Calu3 (cell line): ENCODE results near the gene ITGB3BP. TPM values are rescaled to one million over a fixed set of nuclear protein-coding genes. Genes with fewer than 3 reads are reported as not detected.

Source experiments
- BruUV-seq: library from RNA; stranded (reverse); fragments of 400-500 nt; replicated peaks from 2 replicates; lab custom pipeline; 2021; lab: Mats Ljungman, UMichigan
- CTCF ChIA-PET: fragments of 300-600 bp; sonication (Branson Sonifier 250); formaldehyde crosslinking; loops from one replicate; lab custom pipeline; 2022; ENCODE audit warnings: antibody characterized with exemption; lab: Charles Lee
- DNase-seq: peaks from one replicate; pipeline ENCODE4 v3.0.0; 2022
- H3K27ac Mint-ChIP-seq: one replicate; pipeline ENCODE4 v1.8.0; 2022; ENCODE audit warnings: mixed read lengths; ENCODE audit not compliant: unreplicated experiment
- H3K27me3 Mint-ChIP-seq: one replicate; pipeline ENCODE4 v1.8.0; 2022; ENCODE audit warnings: mixed read lengths; ENCODE audit not compliant: unreplicated experiment
- H3K36me3 Mint-ChIP-seq: one replicate; pipeline ENCODE4 v1.8.0; 2022; ENCODE audit warnings: mild to moderate bottlenecking, moderate library complexity, mixed read lengths; ENCODE audit not compliant: insufficient read depth, unreplicated experiment
- H3K4me1 Mint-ChIP-seq: one replicate; pipeline ENCODE4 v1.8.0; 2022; ENCODE audit warnings: mild to moderate bottlenecking, low read depth, mixed read lengths; ENCODE audit not compliant: unreplicated experiment
- H3K4me3 Mint-ChIP-seq: one replicate; pipeline ENCODE4 v1.8.0; 2022; ENCODE audit warnings: mild to moderate bottlenecking, low read depth, moderate library complexity, mixed read lengths; ENCODE audit not compliant: unreplicated experiment
- H3K9me3 Mint-ChIP-seq: one replicate; pipeline ENCODE4 v1.8.0; 2022; ENCODE audit warnings: low read depth, mixed read lengths; ENCODE audit not compliant: unreplicated experiment
- intact Hi-C: fragments of 100-400 bp; cut with micrococcal nuclease; formaldehyde crosslinking; loops from one replicate; pipeline ENCODE4 v1.10.0; 2022; ENCODE audit not compliant: unreplicated experiment
- total RNA-seq: library from RNA; stranded (reverse); gene quantifications from 2 replicates; pipeline ENCODE4 v1.2.3, GENCODE V29; 2022
- TF ChIP-seq, protein P1 (sequence below): fragments of 200-600 bp; IDR thresholded peaks from one replicate; pipeline ENCODE4 v1.8.0; 2022; ENCODE audit warnings: antibody characterized with exemption; ENCODE audit not compliant: unreplicated experiment

ITGB3BP gene
- total RNA-seq, 1 experiment from 2014 or later = 52.1 TPM

DNA sequence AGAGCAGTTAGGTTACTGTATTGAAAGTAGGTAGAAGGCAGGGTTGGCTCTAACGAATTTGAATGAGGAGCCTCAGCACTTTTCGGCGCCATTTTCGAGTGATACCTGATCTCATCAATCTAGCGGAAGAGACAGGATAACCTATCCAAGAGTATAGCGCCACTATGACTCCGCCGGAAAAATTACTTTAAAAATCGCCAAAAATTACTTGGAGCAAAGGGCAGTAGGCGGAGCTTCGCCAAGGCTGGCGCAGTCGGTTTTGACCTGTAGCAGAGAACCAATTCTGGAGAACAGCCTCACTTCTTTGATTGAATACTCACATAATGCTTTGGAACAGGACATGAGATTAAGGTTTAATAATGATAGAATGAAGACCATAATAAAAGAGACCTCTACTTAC is 25.9 kb upstream of the ITGB3BP start:
- intact Hi-C loops = no loop called here
- no peak overlapping the region for H3K4me3 Mint-ChIP-seq
- H3K9me3 Mint-ChIP-seq = no peaks in the 10 kb centered on the region
- DNase-seq = no peak
- TF ChIP-seq, protein P1, sequence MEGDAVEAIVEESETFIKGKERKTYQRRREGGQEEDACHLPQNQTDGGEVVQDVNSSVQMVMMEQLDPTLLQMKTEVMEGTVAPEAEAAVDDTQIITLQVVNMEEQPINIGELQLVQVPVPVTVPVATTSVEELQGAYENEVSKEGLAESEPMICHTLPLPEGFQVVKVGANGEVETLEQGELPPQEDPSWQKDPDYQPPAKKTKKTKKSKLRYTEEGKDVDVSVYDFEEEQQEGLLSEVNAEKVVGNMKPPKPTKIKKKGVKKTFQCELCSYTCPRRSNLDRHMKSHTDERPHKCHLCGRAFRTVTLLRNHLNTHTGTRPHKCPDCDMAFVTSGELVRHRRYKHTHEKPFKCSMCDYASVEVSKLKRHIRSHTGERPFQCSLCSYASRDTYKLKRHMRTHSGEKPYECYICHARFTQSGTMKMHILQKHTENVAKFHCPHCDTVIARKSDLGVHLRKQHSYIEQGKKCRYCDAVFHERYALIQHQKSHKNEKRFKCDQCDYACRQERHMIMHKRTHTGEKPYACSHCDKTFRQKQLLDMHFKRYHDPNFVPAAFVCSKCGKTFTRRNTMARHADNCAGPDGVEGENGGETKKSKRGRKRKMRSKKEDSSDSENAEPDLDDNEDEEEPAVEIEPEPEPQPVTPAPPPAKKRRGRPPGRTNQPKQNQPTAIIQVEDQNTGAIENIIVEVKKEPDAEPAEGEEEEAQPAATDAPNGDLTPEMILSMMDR = no peak
- H3K27ac Mint-ChIP-seq = no peak overlapping the region
- peaks cover 4% of the 10 kb centered on the region for H3K36me3 Mint-ChIP-seq
- no peaks in the 10 kb centered on the region for H3K27me3 Mint-ChIP-seq
- CTCF ChIA-PET = no interaction called here
- BruUV-seq = no TSS peak
- no peaks in the 10 kb centered on the region for H3K4me1 Mint-ChIP-seq

DNA sequence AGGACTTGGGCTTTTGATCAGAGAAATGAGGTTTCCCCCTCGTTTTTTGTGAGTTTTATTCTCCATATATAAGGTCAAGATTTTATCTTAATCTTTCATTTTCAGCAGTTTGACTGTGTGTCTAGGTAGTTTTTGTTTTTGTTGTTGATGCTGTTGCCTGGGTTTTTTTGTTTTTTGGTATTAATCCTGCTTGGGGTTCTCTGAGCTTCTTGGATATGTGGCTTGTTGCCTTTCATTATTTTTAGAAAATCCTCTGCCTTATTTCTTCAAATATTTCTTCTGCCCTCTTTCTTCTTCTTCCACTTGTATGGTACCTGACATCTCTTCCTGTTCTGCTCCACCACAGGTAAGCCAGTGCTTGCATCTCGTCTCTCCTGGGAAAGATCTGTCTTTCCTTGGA is 25.3 kb upstream of the ITGB3BP start:
- no TSS peak for BruUV-seq
- CTCF ChIA-PET = no interaction called here
- Mint-ChIP-seq H3K36me3 (peaks cover 4% of the 10 kb centered on the region), H3K4me1 (no peaks in the 10 kb centered on the region), H3K9me3 (no peaks in the 10 kb centered on the region), H3K27ac (no peak overlapping the region), H3K27me3 (no peaks in the 10 kb centered on the region), H3K4me3 (no peak overlapping the region)
- intact Hi-C loops = no loop called here
- TF ChIP-seq, protein P1 = no peak
- DNase-seq = no peak

DNA sequence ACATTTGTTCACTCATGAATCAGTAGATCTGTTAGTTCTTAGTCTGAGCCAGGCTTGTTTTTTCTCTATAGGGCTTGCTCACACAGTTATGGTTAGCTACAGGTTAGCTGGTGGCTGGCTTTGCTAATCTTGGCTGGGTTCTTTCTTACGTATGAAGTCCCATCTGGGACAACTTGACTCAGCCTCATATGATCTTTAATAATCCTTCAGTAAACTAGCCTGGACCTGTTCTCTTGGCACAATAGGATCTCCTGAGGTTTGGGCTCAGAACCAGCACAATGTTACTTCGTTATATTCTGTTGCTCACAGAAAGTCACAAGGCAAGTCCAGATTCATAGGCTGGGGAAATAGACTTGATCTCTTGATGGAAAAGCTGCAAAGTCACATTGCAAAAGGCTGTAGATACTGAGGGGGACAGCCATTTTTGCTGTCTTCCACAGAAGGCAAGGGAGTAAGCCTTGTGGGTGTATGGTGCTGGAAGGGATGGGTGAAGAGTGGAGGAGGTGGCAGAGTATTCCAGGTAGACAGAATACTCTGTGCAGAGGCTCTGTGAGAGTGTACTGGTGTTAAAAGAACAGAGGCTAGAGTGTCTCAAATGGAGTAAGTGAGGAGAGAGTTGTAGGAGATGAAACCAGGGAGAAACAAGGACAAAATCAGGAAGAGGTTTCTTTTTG is 24.7 kb upstream of the ITGB3BP start:
- H3K36me3 Mint-ChIP-seq = peaks cover 4% of the 10 kb centered on the region
- no peak for DNase-seq
- no peaks in the 10 kb centered on the region for H3K9me3 Mint-ChIP-seq
- no peak overlapping the region for H3K27ac Mint-ChIP-seq
- CTCF ChIA-PET = no interaction called here
- no TSS peak for BruUV-seq
- TF ChIP-seq, protein P1 = no peak
- H3K4me3 Mint-ChIP-seq = no peak overlapping the region
- no peaks in the 10 kb centered on the region for H3K27me3 Mint-ChIP-seq
- intact Hi-C loops = no loop called here
- H3K4me1 Mint-ChIP-seq = no peaks in the 10 kb centered on the region

DNA sequence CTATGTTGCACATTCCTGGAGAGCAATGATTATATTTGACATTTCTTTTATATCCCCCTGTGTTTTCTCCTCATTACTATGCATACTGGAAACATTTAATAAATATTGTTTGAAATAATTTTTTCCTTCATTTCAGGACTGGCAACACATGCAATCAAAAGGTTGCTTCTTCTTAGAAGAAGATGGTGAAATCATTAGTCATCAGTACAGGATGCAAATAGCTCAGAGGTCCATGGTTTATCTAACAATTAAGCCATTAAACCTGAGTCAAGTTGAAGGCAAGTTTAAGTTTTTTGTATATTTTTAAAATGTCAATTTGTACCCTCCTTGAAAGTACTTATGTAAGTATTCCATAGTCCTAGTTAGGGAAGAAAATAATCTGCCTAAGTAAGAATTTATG is 22.8 kb upstream of the ITGB3BP start:
- Mint-ChIP-seq H3K4me3 (no peak overlapping the region), H3K27me3 (no peaks in the 10 kb centered on the region), H3K27ac (no peak overlapping the region), H3K36me3 (peaks cover 4% of the 10 kb centered on the region), H3K4me1 (no peaks in the 10 kb centered on the region), H3K9me3 (no peaks in the 10 kb centered on the region)
- BruUV-seq = no TSS peak
- intact Hi-C loops = no loop called here
- CTCF ChIA-PET = interaction anchor here (0.5 to 0.6 kb wide), 2 partner anchors 9 to 178 kb away, joined by 3 to 4 read pairs; no protein-coding TSS in a partner anchor
- TF ChIP-seq, protein P1 = no peak
- DNase-seq = no peak
